ENCODE results near the gene UBR7.

The UBR7 gene

GRCh38 chr14:93249128-93249831 lies 42.2 kb downstream of the UBR7 start:
- DNase-seq (no peak), ATAC-seq (replicated peaks) (no peak)
- peaks cover 25 to 41% of the 10 kb centered on the region in 2 donors for H3K36me3 Mint-ChIP-seq

GRCh38 chr14:93262446-93262845 lies 55.4 kb downstream of the UBR7 start:
- Mint-ChIP-seq H3K4me3 (no peak overlapping the region), H3K27me3 (no peaks in the 10 kb centered on the region), H3K9me3 (no peaks in the 10 kb centered on the region), H3K4me1 (peaks cover 6 to 8% of the 10 kb centered on the region in 2 donors), H3K36me3 (peaks cover 28 to 47% of the 10 kb centered on the region in 2 donors), H3K27ac (no peak overlapping the region)
- no peak for DNase-seq
- no peak for ATAC-seq (replicated peaks)

More at GRCh38 chr14:93249128-93249831, 42.2 kb downstream of the UBR7 start:
- Mint-ChIP-seq H3K27me3 (no peaks in the 10 kb centered on the region), H3K9me3 (no peaks in the 10 kb centered on the region), H3K4me1 (peaks cover 3 to 8% of the 10 kb centered on the region in 2 donors), H3K4me3 (no peak overlapping the region), H3K27ac (no peak overlapping the region)

- Mint-ChIP-seq H3K27ac (no peak overlapping the region), H3K4me1 (peaks cover 6 to 8% of the 10 kb centered on the region in 2 donors), H3K36me3 (peaks cover 25 to 48% of the 10 kb centered on the region in 2 donors), H3K4me3 (no peak overlapping the region), H3K9me3 (no peaks in the 10 kb centered on the region), H3K27me3 (no peaks in the 10 kb centered on the region)
- DNase-seq (no peak), ATAC-seq (replicated peaks) (no peak)
Observed at GRCh38 chr14:93263416-93263815, 56.4 kb downstream of the UBR7 start.

- Mint-ChIP-seq H3K4me1 (peaks cover 6 to 9% of the 10 kb centered on the region in 2 donors), H3K9me3 (no peaks in the 10 kb centered on the region), H3K36me3 (peaks cover 23 to 41% of the 10 kb centered on the region in 2 donors), H3K27ac (no peak overlapping the region), H3K4me3 (no peak overlapping the region), H3K27me3 (no peaks in the 10 kb centered on the region)
- DNase-seq, result no peak
- no peak for ATAC-seq (replicated peaks)
Observed at GRCh38 chr14:93266127-93266526, 59.1 kb downstream of the UBR7 start.

- Mint-ChIP-seq H3K4me1 (peaks cover 6 to 11% of the 10 kb centered on the region in 2 donors), H3K9me3 (no peaks in the 10 kb centered on the region), H3K27me3 (no peaks in the 10 kb centered on the region), H3K36me3 (peaks cover 21 to 41% of the 10 kb centered on the region in 2 donors), H3K4me3 (no peak overlapping the region), H3K27ac (no peak overlapping the region)
- DNase-seq (no peak), ATAC-seq (replicated peaks) (no peak)
Observed at GRCh38 chr14:93267149-93267711, 60.2 kb downstream of the UBR7 start.

GRCh38 chr14:93268406-93268805 lies 61.4 kb downstream of the UBR7 start:
- DNase-seq (no peak), ATAC-seq (replicated peaks) (no peak)
- peaks cover 24 to 41% of the 10 kb centered on the region in 2 donors for H3K36me3 Mint-ChIP-seq
- H3K27ac Mint-ChIP-seq, result no peak overlapping the region
- H3K4me3 Mint-ChIP-seq, result no peak overlapping the region
- no peaks in the 10 kb centered on the region for H3K9me3 Mint-ChIP-seq
- no peaks in the 10 kb centered on the region for H3K27me3 Mint-ChIP-seq
- peaks cover 6 to 14% of the 10 kb centered on the region in 2 donors for H3K4me1 Mint-ChIP-seq

GRCh38 chr14:93269341-93270068 lies 62.4 kb downstream of the UBR7 start:
- Mint-ChIP-seq H3K4me1 (peaks cover 6 to 11% of the 10 kb centered on the region in 2 donors), H3K4me3 (no peak overlapping the region), H3K27me3 (no peaks in the 10 kb centered on the region), H3K36me3 (peaks cover 17 to 33% of the 10 kb centered on the region in 2 donors), H3K9me3 (no peaks in the 10 kb centered on the region), H3K27ac (no peak overlapping the region)
- no peak for DNase-seq
- no peak for ATAC-seq (replicated peaks)

- Mint-ChIP-seq H3K9me3 (no peaks in the 10 kb centered on the region), H3K36me3 (peaks cover 13 to 28% of the 10 kb centered on the region in 2 donors), H3K27ac (peak overlapping the region; percentile 56), H3K4me1 (peaks cover 6 to 10% of the 10 kb centered on the region in 2 donors), H3K4me3 (no peak overlapping the region), H3K27me3 (no peaks in the 10 kb centered on the region)
- DNase-seq (no peak), ATAC-seq (replicated peaks) (no peak)
Observed at GRCh38 chr14:93271111-93271510, 64.1 kb downstream of the UBR7 start.

GRCh38 chr14:93274055-93274806 lies 67.2 kb downstream of the UBR7 start:
- Mint-ChIP-seq H3K9me3 (no peaks in the 10 kb centered on the region), H3K4me3 (no peak overlapping the region), H3K27me3 (no peaks in the 10 kb centered on the region), H3K4me1 (peaks cover 0 to 11% of the 10 kb centered on the region in 2 donors), H3K36me3 (peaks cover 11 to 23% of the 10 kb centered on the region in 2 donors), H3K27ac (no peak overlapping the region)
- DNase-seq, result no peak
- ATAC-seq (replicated peaks), result no peak

- ATAC-seq (replicated peaks), result no peak
- no peak overlapping the region for H3K27ac Mint-ChIP-seq
- DNase-seq, result no peak
Observed at GRCh38 chr14:93276031-93276716, 69.1 kb downstream of the UBR7 start.

More at GRCh38 chr14:93276031-93276716, 69.1 kb downstream of the UBR7 start:
- Mint-ChIP-seq H3K9me3 (no peaks in the 10 kb centered on the region), H3K27me3 (no peaks in the 10 kb centered on the region), H3K4me3 (no peak overlapping the region), H3K36me3 (peaks cover 10 to 22% of the 10 kb centered on the region in 2 donors), H3K4me1 (peaks cover 0 to 10% of the 10 kb centered on the region in 2 donors)

All from stimulated activated naive B cell treated with anti-CD40 and anti-IgM and Interleukin-4, amounts not matched to agents 10 μg/mL and 1 μg/mL and 100 μg/mL, for 72 hours (primary cell).